WTC11 (cell line): ENCODE measurements around the gene DGKH. TPM values are rescaled to one million over a fixed set of nuclear protein-coding genes. Genes with fewer than 3 reads are reported as not detected.

Experiments
- ATAC-seq: fragments of 200-7000 bp; cut with Tn5 transposase; 2 replicates; pipeline ENCODE4 v1.10.0; 2021; ENCODE audit warnings: mild to moderate bottlenecking, moderate library complexity
- CTCF ChIA-PET: fragments of 300-600 bp; sonication (Branson Sonifier 250); formaldehyde crosslinking; loops from one replicate; lab custom pipeline; 2021; ENCODE audit warnings: antibody characterized with exemption; lab: Charles Lee
- POLR2A ChIA-PET: fragments of 350-600 bp; sonication (Branson Sonifier 250); formaldehyde crosslinking; loops from one replicate; lab custom pipeline; 2021; ENCODE audit warnings: antibody characterized with exemption; lab: Charles Lee
- DNase-seq: peaks from one replicate; pipeline ENCODE4 v3.0.0; 2021; ENCODE audit warnings: low spot score
- H3K27ac Mint-ChIP-seq: 2 replicates; pipeline ENCODE4 v1.8.0; 2021; ENCODE audit warnings: mixed read lengths
- H3K27me3 Mint-ChIP-seq: 2 replicates; pipeline ENCODE4 v1.8.0; 2021; ENCODE audit warnings: low read depth, mild to moderate bottlenecking, moderate library complexity, mixed read lengths
- H3K36me3 Mint-ChIP-seq: 2 replicates; pipeline ENCODE4 v1.8.0; 2021; ENCODE audit warnings: mixed read lengths
- H3K4me1 Mint-ChIP-seq: 2 replicates; pipeline ENCODE4 v1.8.0; 2022; ENCODE audit warnings: mixed read lengths
- H3K4me3 Mint-ChIP-seq: 2 replicates; pipeline ENCODE4 v1.8.0; 2021; ENCODE audit warnings: mild to moderate bottlenecking, moderate library complexity, mixed read lengths
- H3K9me3 Mint-ChIP-seq: 2 replicates; pipeline ENCODE4 v1.8.0; 2021; ENCODE audit warnings: mixed read lengths
- ETV6 ChIP-seq: sonication (generic); formaldehyde crosslinking; IDR thresholded peaks from 2 replicates; pipeline ENCODE4 v1.8.1; 2022; ENCODE audit warnings: mild to moderate bottlenecking, missing genetic modification reagents
- FOXP1 ChIP-seq: sonication (generic); formaldehyde crosslinking; IDR thresholded peaks from 2 replicates; pipeline ENCODE4 v1.8.0; 2022; ENCODE audit warnings: missing genetic modification reagents, mild to moderate bottlenecking, moderate library complexity, borderline replicate concordance
- GABPB1 ChIP-seq: sonication (generic); formaldehyde crosslinking; IDR thresholded peaks from 2 replicates; pipeline ENCODE4 v1.8.1; 2023; ENCODE audit warnings: mild to moderate bottlenecking, missing genetic modification reagents
- JAZF1 ChIP-seq: fragments of 250-450 bp; sonication (Bioruptor Pico); IDR thresholded peaks from 2 replicates; pipeline ENCODE4 v1.9.0; 2021; ENCODE audit warnings: moderate library complexity, mild to moderate bottlenecking, inconsistent platforms
- MXD4 ChIP-seq: fragments of 250-450 bp; sonication (Bioruptor Pico); IDR thresholded peaks from 2 replicates; pipeline ENCODE4 v1.8.0; 2021; ENCODE audit warnings: mild to moderate bottlenecking, moderate library complexity, borderline replicate concordance
- NFATC4 ChIP-seq: fragments of 250-450 bp; sonication (Bioruptor Pico); IDR thresholded peaks from 2 replicates; pipeline ENCODE4 v1.9.0; 2021; ENCODE audit warnings: mild to moderate bottlenecking
- NFE2L1 ChIP-seq: sonication (generic); formaldehyde crosslinking; IDR thresholded peaks from 2 replicates; pipeline ENCODE4 v1.8.1; 2023; ENCODE audit warnings: missing genetic modification reagents
- ZNF219 ChIP-seq: sonication (generic); formaldehyde crosslinking; IDR thresholded peaks from 2 replicates; pipeline ENCODE4 v1.8.0; 2023; ENCODE audit warnings: missing genetic modification reagents, mild to moderate bottlenecking, borderline replicate concordance
- total RNA-seq: library from RNA; stranded (reverse); gene quantifications from 3 replicates; pipeline ENCODE4 v1.2.3, GENCODE V29; 2021
- TF ChIP-seq, protein P1 (sequence below): fragments of 250-450 bp; sonication (Bioruptor Pico); IDR thresholded peaks from 2 replicates; pipeline ENCODE4 v1.9.0; 2021; ENCODE audit warnings: mild to moderate bottlenecking
- TF ChIP-seq, protein P2 (sequence below): sonication (generic); formaldehyde crosslinking; IDR thresholded peaks from 2 replicates; pipeline ENCODE4 v1.8.0; 2023; ENCODE audit warnings: mild to moderate bottlenecking, missing genetic modification reagents
- TF ChIP-seq, protein P3 (sequence below): sonication (generic); formaldehyde crosslinking; IDR thresholded peaks from 2 replicates; pipeline ENCODE4 v1.8.1; 2022; ENCODE audit warnings: low read depth, mild to moderate bottlenecking, moderate library complexity, missing genetic modification reagents, borderline replicate concordance
- TF ChIP-seq, protein P4 (sequence below): sonication (generic); formaldehyde crosslinking; IDR thresholded peaks from 2 replicates; pipeline ENCODE4 v1.8.1; 2022; ENCODE audit warnings: low read depth, missing genetic modification reagents, borderline replicate concordance
- TF ChIP-seq, protein P5 (sequence below): sonication (generic); formaldehyde crosslinking; IDR thresholded peaks from 2 replicates; pipeline ENCODE4 v1.8.0; 2022; ENCODE audit warnings: missing genetic modification reagents
- TF ChIP-seq, protein P6 (sequence below): fragments of 250-450 bp; sonication (Bioruptor Pico); conservative IDR thresholded peaks from 2 replicates; pipeline ENCODE4 v1.9.0; 2021; ENCODE audit warnings: mild to moderate bottlenecking
- TF ChIP-seq, protein P7 (sequence below): fragments of 250-450 bp; sonication (Bioruptor Pico); IDR thresholded peaks from 2 replicates; pipeline ENCODE4 v1.8.0; 2021; ENCODE audit warnings: mild to moderate bottlenecking
- TF ChIP-seq, protein P8 (sequence below): sonication (generic); formaldehyde crosslinking; IDR thresholded peaks from 2 replicates; pipeline ENCODE4 v1.8.1; 2023; ENCODE audit warnings: mild to moderate bottlenecking, missing genetic modification reagents, moderate library complexity

The DGKH gene
- total RNA-seq, 1 experiment from 2014 or later: 7.6 TPM

DNA sequence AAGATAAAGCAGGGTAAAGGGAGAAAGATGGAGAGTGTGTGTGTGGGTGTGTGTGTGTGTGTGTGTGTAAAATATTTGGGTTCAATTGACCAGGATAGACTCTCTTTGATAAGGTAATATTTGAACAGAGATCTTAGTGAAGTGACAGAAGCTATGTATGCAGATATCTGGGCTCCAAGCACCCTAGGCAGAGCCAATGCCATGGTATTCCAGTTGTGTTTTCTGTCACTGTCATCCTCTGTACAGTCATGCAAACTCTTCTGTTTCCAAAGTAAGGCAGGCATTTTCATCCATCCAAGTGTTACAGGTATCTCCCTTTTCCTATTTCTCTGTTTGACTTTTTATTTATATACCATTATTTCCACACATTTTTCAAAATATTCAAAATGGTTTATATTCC, 13.5 kb downstream of the DGKH start (continued):
- TF ChIP-seq, protein P1, sequence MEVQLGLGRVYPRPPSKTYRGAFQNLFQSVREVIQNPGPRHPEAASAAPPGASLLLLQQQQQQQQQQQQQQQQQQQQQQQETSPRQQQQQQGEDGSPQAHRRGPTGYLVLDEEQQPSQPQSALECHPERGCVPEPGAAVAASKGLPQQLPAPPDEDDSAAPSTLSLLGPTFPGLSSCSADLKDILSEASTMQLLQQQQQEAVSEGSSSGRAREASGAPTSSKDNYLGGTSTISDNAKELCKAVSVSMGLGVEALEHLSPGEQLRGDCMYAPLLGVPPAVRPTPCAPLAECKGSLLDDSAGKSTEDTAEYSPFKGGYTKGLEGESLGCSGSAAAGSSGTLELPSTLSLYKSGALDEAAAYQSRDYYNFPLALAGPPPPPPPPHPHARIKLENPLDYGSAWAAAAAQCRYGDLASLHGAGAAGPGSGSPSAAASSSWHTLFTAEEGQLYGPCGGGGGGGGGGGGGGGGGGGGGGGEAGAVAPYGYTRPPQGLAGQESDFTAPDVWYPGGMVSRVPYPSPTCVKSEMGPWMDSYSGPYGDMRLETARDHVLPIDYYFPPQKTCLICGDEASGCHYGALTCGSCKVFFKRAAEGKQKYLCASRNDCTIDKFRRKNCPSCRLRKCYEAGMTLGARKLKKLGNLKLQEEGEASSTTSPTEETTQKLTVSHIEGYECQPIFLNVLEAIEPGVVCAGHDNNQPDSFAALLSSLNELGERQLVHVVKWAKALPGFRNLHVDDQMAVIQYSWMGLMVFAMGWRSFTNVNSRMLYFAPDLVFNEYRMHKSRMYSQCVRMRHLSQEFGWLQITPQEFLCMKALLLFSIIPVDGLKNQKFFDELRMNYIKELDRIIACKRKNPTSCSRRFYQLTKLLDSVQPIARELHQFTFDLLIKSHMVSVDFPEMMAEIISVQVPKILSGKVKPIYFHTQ (CRISPR knock-in tag): no peak
- no peak for TF ChIP-seq NFATC4 (CRISPR knock-in tag)
- TF ChIP-seq, protein P2, sequence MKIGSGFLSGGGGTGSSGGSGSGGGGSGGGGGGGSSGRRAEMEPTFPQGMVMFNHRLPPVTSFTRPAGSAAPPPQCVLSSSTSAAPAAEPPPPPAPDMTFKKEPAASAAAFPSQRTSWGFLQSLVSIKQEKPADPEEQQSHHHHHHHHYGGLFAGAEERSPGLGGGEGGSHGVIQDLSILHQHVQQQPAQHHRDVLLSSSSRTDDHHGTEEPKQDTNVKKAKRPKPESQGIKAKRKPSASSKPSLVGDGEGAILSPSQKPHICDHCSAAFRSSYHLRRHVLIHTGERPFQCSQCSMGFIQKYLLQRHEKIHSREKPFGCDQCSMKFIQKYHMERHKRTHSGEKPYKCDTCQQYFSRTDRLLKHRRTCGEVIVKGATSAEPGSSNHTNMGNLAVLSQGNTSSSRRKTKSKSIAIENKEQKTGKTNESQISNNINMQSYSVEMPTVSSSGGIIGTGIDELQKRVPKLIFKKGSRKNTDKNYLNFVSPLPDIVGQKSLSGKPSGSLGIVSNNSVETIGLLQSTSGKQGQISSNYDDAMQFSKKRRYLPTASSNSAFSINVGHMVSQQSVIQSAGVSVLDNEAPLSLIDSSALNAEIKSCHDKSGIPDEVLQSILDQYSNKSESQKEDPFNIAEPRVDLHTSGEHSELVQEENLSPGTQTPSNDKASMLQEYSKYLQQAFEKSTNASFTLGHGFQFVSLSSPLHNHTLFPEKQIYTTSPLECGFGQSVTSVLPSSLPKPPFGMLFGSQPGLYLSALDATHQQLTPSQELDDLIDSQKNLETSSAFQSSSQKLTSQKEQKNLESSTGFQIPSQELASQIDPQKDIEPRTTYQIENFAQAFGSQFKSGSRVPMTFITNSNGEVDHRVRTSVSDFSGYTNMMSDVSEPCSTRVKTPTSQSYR (CRISPR knock-in tag): no peak
- TF ChIP-seq NFE2L1 (CRISPR knock-in tag): no peak
- TF ChIP-seq, protein P3, sequence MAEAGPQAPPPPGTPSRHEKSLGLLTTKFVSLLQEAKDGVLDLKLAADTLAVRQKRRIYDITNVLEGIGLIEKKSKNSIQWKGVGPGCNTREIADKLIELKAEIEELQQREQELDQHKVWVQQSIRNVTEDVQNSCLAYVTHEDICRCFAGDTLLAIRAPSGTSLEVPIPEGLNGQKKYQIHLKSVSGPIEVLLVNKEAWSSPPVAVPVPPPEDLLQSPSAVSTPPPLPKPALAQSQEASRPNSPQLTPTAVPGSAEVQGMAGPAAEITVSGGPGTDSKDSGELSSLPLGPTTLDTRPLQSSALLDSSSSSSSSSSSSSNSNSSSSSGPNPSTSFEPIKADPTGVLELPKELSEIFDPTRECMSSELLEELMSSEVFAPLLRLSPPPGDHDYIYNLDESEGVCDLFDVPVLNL (CRISPR knock-in tag): no peak
- TF ChIP-seq, all 79 proteins: peak for 0

DNA sequence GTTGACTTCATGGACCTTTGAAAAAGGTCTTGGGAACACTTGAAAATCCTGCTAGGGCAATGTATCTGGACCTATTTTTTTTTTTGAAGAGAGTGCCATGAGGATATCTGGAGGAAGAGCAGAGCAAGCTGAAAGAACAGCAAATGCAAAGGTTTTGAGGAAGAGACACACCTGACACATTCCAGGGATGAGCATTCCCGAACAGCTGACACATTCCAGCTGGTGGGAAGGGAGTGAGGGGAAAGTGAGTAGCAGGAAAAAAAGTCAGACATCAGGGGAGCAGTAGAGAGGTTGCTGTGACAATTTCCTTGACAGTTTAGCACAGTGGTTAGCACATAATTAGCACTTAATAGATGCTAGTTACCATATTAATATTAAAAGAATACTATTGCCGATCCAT, 14.7 kb downstream of the DGKH start:
- peaks cover 5% of the 10 kb centered on the region; the same call in 1 of the 2 replicates for H3K4me1 Mint-ChIP-seq
- ChIA-PET CTCF (interaction anchor here (0.6 kb wide), 1 partner anchor 28 kb away, joined by 5 read pairs; no protein-coding TSS in a partner anchor), POLR2A (no interaction called here)
- no peak for DNase-seq
- peaks cover 10% of the 10 kb centered on the region for H3K9me3 Mint-ChIP-seq
- ATAC-seq: no peak
- H3K4me3 Mint-ChIP-seq: no peak overlapping the region
- H3K36me3 Mint-ChIP-seq: peaks cover 17% of the 10 kb centered on the region
- no peaks in the 10 kb centered on the region for H3K27me3 Mint-ChIP-seq
- H3K27ac Mint-ChIP-seq: no peak overlapping the region
- TF ChIP-seq, protein P4, sequence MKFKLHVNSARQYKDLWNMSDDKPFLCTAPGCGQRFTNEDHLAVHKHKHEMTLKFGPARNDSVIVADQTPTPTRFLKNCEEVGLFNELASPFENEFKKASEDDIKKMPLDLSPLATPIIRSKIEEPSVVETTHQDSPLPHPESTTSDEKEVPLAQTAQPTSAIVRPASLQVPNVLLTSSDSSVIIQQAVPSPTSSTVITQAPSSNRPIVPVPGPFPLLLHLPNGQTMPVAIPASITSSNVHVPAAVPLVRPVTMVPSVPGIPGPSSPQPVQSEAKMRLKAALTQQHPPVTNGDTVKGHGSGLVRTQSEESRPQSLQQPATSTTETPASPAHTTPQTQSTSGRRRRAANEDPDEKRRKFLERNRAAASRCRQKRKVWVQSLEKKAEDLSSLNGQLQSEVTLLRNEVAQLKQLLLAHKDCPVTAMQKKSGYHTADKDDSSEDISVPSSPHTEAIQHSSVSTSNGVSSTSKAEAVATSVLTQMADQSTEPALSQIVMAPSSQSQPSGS (CRISPR knock-in tag): no peak
- TF ChIP-seq GABPB1 (CRISPR knock-in tag) (no peak), JAZF1 (CRISPR knock-in tag) (no peak), ZNF219 (CRISPR knock-in tag) (no peak), FOXP1 (CRISPR knock-in tag) (no peak), ETV6 (CRISPR knock-in tag) (no peak), MXD4 (CRISPR knock-in tag) (no peak)
- TF ChIP-seq, protein P5, sequence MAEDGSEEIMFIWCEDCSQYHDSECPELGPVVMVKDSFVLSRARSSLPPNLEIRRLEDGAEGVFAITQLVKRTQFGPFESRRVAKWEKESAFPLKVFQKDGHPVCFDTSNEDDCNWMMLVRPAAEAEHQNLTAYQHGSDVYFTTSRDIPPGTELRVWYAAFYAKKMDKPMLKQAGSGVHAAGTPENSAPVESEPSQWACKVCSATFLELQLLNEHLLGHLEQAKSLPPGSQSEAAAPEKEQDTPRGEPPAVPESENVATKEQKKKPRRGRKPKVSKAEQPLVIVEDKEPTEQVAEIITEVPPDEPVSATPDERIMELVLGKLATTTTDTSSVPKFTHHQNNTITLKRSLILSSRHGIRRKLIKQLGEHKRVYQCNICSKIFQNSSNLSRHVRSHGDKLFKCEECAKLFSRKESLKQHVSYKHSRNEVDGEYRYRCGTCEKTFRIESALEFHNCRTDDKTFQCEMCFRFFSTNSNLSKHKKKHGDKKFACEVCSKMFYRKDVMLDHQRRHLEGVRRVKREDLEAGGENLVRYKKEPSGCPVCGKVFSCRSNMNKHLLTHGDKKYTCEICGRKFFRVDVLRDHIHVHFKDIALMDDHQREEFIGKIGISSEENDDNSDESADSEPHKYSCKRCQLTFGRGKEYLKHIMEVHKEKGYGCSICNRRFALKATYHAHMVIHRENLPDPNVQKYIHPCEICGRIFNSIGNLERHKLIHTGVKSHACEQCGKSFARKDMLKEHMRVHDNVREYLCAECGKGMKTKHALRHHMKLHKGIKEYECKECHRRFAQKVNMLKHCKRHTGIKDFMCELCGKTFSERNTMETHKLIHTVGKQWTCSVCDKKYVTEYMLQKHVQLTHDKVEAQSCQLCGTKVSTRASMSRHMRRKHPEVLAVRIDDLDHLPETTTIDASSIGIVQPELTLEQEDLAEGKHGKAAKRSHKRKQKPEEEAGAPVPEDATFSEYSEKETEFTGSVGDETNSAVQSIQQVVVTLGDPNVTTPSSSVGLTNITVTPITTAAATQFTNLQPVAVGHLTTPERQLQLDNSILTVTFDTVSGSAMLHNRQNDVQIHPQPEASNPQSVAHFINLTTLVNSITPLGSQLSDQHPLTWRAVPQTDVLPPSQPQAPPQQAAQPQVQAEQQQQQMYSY (CRISPR knock-in tag): no peak
- TF ChIP-seq, protein P6, sequence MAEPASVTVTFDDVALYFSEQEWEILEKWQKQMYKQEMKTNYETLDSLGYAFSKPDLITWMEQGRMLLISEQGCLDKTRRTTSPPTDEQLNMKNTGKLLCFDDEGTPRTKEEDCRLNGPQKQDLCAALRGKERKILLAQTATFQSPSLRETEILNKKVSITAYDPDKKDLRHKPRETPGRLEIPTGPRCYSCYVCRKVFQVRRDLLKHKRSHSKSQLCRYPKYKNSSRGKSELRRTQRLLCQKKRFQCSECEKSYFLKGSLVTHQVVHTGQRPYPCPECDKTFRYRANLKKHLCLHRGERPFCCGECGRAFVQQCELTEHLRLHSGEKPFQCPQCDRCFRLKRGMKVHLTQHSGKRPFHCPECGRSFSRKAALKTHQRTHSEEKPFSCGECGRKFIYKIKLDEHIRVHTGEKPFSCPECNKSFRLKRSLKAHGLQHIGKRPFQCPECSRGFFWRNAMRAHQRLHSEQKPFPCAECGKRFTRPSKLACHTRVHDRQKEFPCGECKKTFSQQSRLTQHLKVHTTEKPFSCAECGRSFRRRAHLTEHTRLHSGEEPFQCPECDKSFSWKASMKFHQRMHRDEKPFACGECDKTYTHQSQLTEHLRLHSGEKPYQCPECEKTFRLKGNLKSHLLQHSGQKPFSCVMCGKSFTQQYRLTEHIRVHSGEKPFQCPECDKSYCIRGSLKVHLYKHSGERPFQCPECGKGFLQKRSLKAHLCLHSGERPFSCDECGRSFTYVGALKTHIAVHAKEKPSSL (CRISPR knock-in tag): no peak
- TF ChIP-seq, protein P7, sequence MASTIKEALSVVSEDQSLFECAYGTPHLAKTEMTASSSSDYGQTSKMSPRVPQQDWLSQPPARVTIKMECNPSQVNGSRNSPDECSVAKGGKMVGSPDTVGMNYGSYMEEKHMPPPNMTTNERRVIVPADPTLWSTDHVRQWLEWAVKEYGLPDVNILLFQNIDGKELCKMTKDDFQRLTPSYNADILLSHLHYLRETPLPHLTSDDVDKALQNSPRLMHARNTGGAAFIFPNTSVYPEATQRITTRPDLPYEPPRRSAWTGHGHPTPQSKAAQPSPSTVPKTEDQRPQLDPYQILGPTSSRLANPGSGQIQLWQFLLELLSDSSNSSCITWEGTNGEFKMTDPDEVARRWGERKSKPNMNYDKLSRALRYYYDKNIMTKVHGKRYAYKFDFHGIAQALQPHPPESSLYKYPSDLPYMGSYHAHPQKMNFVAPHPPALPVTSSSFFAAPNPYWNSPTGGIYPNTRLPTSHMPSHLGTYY (CRISPR knock-in tag): no peak
- TF ChIP-seq, protein P8, sequence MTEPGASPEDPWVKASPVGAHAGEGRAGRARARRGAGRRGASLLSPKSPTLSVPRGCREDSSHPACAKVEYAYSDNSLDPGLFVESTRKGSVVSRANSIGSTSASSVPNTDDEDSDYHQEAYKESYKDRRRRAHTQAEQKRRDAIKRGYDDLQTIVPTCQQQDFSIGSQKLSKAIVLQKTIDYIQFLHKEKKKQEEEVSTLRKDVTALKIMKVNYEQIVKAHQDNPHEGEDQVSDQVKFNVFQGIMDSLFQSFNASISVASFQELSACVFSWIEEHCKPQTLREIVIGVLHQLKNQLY: no peak
